B cell (primary cell): ENCODE measurements around the gene TMEM236.
A peak's percentile ranks its signal among the peaks of the same experiment; 100 is the strongest.

Experiments
- CTCF ChIP-seq: fragments of 200-600 bp; IDR thresholded peaks from one replicate; pipeline ENCODE4 v1.8.0; 2022; ENCODE audit warnings: antibody characterized with exemption, mild to moderate bottlenecking
- EZH2 ChIP-seq: IDR thresholded peaks from 2 replicates; pipeline ENCODE4 v1.6.1; 2012; ENCODE audit warnings: borderline replicate concordance, low read depth, mild to moderate bottlenecking, moderate library complexity, low read length; ENCODE audit not compliant: insufficient read depth, poor library complexity, severe bottlenecking

DNA sequence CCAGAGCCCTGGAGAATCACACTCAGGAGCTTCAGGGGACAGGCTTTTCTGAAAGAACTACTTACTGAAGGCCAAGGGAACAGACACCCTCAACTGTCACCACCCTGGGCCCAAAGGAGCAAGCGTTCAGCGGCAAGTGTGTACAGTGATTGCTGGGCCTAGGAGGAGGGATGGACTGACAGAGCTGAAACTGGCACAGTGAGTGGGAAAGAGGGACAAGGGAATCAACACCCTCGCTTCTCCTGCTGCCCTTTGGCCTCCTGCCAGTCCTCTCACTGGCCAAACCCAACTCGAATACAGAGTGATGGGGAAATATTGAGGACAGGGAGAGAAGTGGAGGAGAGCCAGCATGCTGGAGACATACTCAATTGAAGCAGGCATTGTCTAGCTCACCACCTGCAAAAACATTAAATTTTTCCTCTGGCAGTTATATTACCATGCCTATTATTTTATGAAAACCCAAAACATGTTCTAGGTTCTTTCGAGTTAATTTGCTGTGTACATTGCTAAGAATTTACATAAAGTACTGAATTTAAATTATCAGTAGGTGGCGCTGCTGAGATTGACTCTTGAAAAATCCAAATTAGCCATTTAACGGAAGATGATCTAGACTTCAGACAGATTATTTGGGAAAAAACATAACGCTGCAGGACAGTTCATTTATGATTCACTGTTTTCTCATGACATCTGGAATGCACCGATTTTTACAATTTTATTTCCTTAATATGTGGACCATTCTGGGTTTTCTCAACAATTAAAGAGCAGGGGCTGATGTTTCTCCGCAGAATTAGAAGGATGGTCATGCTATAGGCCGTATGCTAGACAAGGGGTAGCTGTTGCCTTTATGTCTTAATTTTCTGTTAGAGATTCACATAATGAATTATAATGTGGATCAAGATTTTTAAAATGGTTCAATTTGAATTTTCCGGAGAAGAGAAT lies 14.7 kb upstream of the TMEM236 start:
- TF ChIP-seq EZH2 (no peak), CTCF (peak; percentile 89)
